ENCODE data around the gene OSGEP.

OSGEP gene

GRCh38 chr14:20469890-20470602 lies 15.4 kb upstream of the OSGEP start:
- CTCF ChIA-PET: interaction anchor here (0.5 to 0.9 kb wide), 4 partner anchors 8 to 140 kb away, joined by 3 to 6 read pairs (median 4); no protein-coding TSS in a partner anchor
- POLR2A ChIA-PET: interaction anchor here (0.7 to 4.0 kb wide), 22 partner anchors 8 to 213 kb away, joined by 3 to 47 read pairs (median 4); partner anchors contain the start of genes APEX1, OSGEP, PARP2 and PIP4P1
- TF ChIP-seq L3MBTL2 (conservative IDR thresholded peaks at IDR 0.05): peak; percentile 41
- TF ChIP-seq BHLHE40 (IDR thresholded peaks at IDR 0.05; ENCODE audit: borderline replicate concordance): no peak

GRCh38 chr14:20469242-20469889 lies 14.8 kb upstream of the OSGEP start, which contains the start of gene PNP:
Gene PNP (plus strand): TSS chr14:20469406. CDS start chr14:20469525, 119 bp downstream.
- CTCF ChIA-PET: interaction anchor here (0.5 to 0.9 kb wide), 6 partner anchors 9 to 716 kb away, joined by 3 to 6 read pairs (median 4); partner anchors contain the start of gene TTC5
- POLR2A ChIA-PET: interaction anchor here (0.7 to 4.0 kb wide), 22 partner anchors 9 to 214 kb away, joined by 3 to 47 read pairs (median 4); partner anchors contain the start of genes APEX1, OSGEP, PARP2 and PIP4P1
- DNase-seq (ENCODE audit: extremely low spot score): peak; percentile 93
- TF ChIP-seq L3MBTL2 (conservative IDR thresholded peaks at IDR 0.05) (peak; percentile 39), ELF4 (IDR thresholded peaks at IDR 0.05) (peak; percentile 88), FOXA1 (IDR thresholded peaks at IDR 0.05) (no peak)

More at GRCh38 chr14:20469890-20470602, 15.4 kb upstream of the OSGEP start:
- peak; percentile 31 for DNase-seq (ENCODE audit: extremely low spot score)

DNA sequence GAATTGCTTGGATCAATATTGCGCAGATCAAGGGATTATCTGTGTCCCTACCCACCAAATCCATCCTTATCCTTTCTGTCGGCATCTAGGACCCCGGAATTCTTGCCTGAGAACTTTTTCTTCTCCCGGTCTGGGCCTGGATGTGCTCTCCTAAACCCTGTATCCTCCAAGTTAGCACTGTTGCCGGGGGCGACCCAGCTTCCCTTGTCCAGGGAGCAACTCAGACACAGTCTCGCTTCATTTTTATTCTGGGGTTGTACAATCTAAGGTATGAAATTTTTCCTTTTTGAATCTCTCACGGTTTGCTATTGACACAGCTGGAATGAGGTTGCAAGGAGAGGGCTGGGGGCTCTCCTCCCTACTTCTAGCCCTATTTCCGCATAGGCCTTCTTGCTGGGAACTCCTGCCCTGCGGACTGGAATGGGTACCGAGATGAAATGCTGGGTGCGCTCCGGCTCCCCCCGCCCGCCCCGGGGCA lies 14.2 kb upstream of the OSGEP start:
- CTCF ChIA-PET: interaction anchor here (0.6 to 0.7 kb wide), 2 partner anchors 53 to 163 kb away, joined by 3 to 4 read pairs; partner anchors contain the start of gene TTC5
- no peak for DNase-seq (ENCODE audit: extremely low spot score)
- POLR2A ChIA-PET: interaction anchor here (1.3 to 4.0 kb wide), 6 partner anchors 9 to 126 kb away, joined by 4 to 47 read pairs (median 14); partner anchors contain the start of genes APEX1, OSGEP, PARP2 and PIP4P1
- TF ChIP-seq SP1 (IDR thresholded peaks at IDR 0.05) (no peak), SUZ12 (IDR thresholded peaks at IDR 0.05) (no peak), ZNF384 (IDR thresholded peaks at IDR 0.05) (no peak), ELF4 (IDR thresholded peaks at IDR 0.05) (no peak), FOXK2 (IDR thresholded peaks at IDR 0.05) (no peak), BHLHE40 (IDR thresholded peaks at IDR 0.05; ENCODE audit: borderline replicate concordance) (no peak), TARDBP (IDR thresholded peaks at IDR 0.05) (no peak), FOXA1 (IDR thresholded peaks at IDR 0.05) (no peak), CTBP1 (IDR thresholded peaks at IDR 0.05; ENCODE audit: borderline replicate concordance) (no peak), ARNT (IDR thresholded peaks at IDR 0.05) (no peak), NFRKB (IDR thresholded peaks at IDR 0.05) (no peak), HDGF (IDR thresholded peaks at IDR 0.05; ENCODE audit: borderline replicate concordance) (no peak), L3MBTL2 (conservative IDR thresholded peaks at IDR 0.05) (no peak), FOXM1 (IDR thresholded peaks at IDR 0.05; ENCODE audit: borderline replicate concordance) (no peak), LEF1 (IDR thresholded peaks at IDR 0.05; ENCODE audit: borderline replicate concordance) (no peak)
- TF ChIP-seq, protein P1, sequence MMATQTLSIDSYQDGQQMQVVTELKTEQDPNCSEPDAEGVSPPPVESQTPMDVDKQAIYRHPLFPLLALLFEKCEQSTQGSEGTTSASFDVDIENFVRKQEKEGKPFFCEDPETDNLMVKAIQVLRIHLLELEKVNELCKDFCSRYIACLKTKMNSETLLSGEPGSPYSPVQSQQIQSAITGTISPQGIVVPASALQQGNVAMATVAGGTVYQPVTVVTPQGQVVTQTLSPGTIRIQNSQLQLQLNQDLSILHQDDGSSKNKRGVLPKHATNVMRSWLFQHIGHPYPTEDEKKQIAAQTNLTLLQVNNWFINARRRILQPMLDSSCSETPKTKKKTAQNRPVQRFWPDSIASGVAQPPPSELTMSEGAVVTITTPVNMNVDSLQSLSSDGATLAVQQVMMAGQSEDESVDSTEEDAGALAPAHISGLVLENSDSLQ (IDR thresholded peaks at IDR 0.05): no peak

- ChIA-PET CTCF (no interaction called here), POLR2A (interaction anchor here (0.7 to 4.4 kb wide), 27 partner anchors 9 to 222 kb away, joined by 3 to 38 read pairs (median 5); partner anchors contain the start of genes PARP2, PNP, RNASE4 and TEP1)
- peak; percentile 90 for DNase-seq (ENCODE audit: extremely low spot score)
- TF ChIP-seq HDGF (IDR thresholded peaks at IDR 0.05; ENCODE audit: borderline replicate concordance) (0 out of 2 replicates have a peak, but pooled peaks have one; percentile 19), FOXK2 (IDR thresholded peaks at IDR 0.05) (peak; percentile 52; the same call in 1 of the 2 replicates), ARNT (IDR thresholded peaks at IDR 0.05) (no peak), L3MBTL2 (conservative IDR thresholded peaks at IDR 0.05) (peak; percentile 93)
- TF ChIP-seq, protein P1 (IDR thresholded peaks at IDR 0.05): peak; percentile 84
These were observed 6.9 kb upstream of the OSGEP start, which contains the start of gene PIP4P1 for GRCh38 chr14:20461225-20462141. Gene PIP4P1 (minus strand): TSS chr14:20461434. CDS start chr14:20461325, 109 bp downstream.

DNA sequence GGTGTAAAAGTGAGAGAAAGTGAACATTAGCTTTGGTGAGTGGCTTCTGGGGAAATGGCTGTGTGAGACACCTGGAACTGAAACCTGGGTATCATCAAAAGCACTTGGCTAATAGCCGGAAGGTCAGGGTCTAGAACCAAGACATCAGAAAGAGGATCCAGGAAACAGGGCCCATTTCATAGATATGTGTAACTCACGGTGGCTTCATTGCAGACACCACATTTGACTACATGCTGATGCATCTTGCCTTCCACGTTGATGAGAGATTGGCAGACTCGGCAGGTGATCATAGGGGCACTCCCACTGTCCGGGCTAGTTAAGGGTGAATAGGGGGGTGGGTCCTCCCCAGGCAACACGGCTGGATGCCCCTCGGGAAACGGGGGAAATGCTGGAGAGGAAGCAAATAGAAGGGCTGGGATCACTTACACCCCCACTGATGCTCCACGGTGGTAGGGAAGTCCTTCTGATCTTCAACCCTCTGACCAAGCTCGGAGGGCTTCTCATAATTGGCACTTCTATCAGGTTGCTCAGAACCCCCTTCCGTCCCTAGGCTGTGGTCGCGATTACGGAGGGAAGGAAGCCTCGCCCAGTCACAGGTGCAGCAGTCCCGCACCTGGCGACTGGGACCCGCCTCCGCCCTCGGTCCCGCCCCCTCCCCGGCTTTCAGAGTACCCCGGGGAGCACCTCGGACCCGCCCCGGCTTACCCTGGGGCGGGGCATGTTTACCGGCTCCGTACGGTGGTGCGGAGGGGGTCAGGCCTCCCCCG lies 6.0 kb upstream of the OSGEP start:
- POLR2A ChIA-PET: interaction anchor here (0.9 to 4.4 kb wide), 10 partner anchors 10 to 223 kb away, joined by 3 to 38 read pairs (median 6); partner anchors contain the start of genes PARP2, PNP, RNASE4 and TEP1
- CTCF ChIA-PET: no interaction called here
- TF ChIP-seq ZNF384 (IDR thresholded peaks at IDR 0.05) (no peak), FOXK2 (IDR thresholded peaks at IDR 0.05) (no peak), LEF1 (IDR thresholded peaks at IDR 0.05; ENCODE audit: borderline replicate concordance) (no peak), TARDBP (IDR thresholded peaks at IDR 0.05) (no peak), SUZ12 (IDR thresholded peaks at IDR 0.05) (no peak), HDGF (IDR thresholded peaks at IDR 0.05; ENCODE audit: borderline replicate concordance) (no peak), ELF4 (IDR thresholded peaks at IDR 0.05) (no peak), NFRKB (IDR thresholded peaks at IDR 0.05) (no peak), L3MBTL2 (conservative IDR thresholded peaks at IDR 0.05) (no peak), FOXM1 (IDR thresholded peaks at IDR 0.05; ENCODE audit: borderline replicate concordance) (no peak), ARNT (IDR thresholded peaks at IDR 0.05) (no peak), CTBP1 (IDR thresholded peaks at IDR 0.05; ENCODE audit: borderline replicate concordance) (no peak), BHLHE40 (IDR thresholded peaks at IDR 0.05; ENCODE audit: borderline replicate concordance) (no peak), SP1 (IDR thresholded peaks at IDR 0.05) (no peak)
- DNase-seq (ENCODE audit: extremely low spot score): no peak
